ENCODE results near the gene CEACAM19.

- TF ChIP-seq POLR2A (IDR thresholded peaks at IDR 0.05) (no peak), CTCF (IDR thresholded peaks at IDR 0.05) (no peak), POLR2AphosphoS5 (IDR thresholded peaks at IDR 0.05) (no peak), EP300 (IDR thresholded peaks at IDR 0.05) (no peak)
Observed at GRCh38 chr19:44731081-44731480, 59.8 kb downstream of the CEACAM19 start.

Measured in suprapubic skin (tissue), 4 donors.